ENCODE data around the gene SMKR1. TPM values are rescaled to one million over a fixed set of nuclear protein-coding genes. Genes with fewer than 3 reads are reported as not detected.
"Not testable (repeated sequence)": the region's sequence is repeated elsewhere in the genome, so short reads cannot be mapped to it uniquely, and the experiment has no call there.

Gene SMKR1
- polyA plus RNA-seq, 2 of the 4 experiments (the other 2 are of a cell fraction), result 12.2 to 13.6 TPM

- FAIRE-seq (no peak), DNase-seq (ENCODE audit: low read depth in 1 of 2, low spot score in 1 of 2) (no peak), ATAC-seq (no peak)
- H3K9me3 ChIP-seq, result no peaks in the 10 kb centered on the region
- CTCF ChIA-PET, result interaction anchor here (1.0 to 2.1 kb wide), 2 partner anchors 87 to 118 kb away, joined by 4 to 6 read pairs; partner anchors contain the start of gene NRF1
- no peak overlapping the region for H3K4me3 ChIP-seq
- peaks cover 4% of the 10 kb centered on the region; the same call in 1 of the 3 replicates for H3K4me1 ChIP-seq
- TF ChIP-seq, protein P1, sequence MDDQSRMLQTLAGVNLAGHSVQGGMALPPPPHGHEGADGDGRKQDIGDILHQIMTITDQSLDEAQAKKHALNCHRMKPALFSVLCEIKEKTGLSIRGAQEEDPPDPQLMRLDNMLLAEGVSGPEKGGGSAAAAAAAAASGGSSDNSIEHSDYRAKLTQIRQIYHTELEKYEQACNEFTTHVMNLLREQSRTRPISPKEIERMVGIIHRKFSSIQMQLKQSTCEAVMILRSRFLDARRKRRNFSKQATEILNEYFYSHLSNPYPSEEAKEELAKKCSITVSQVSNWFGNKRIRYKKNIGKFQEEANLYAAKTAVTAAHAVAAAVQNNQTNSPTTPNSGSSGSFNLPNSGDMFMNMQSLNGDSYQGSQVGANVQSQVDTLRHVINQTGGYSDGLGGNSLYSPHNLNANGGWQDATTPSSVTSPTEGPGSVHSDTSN (IDR thresholded peaks at IDR 0.05), result no peak
- TF ChIP-seq E2F6 (IDR thresholded peaks at IDR 0.05; ENCODE audit: borderline replicate concordance, low read depth) (no peak), HOXB13 (CRISPR knock-in tag; IDR thresholded peaks at IDR 0.05; ENCODE audit: low read depth) (no peak), CHD4 (IDR thresholded peaks at IDR 0.05; ENCODE audit: borderline replicate concordance) (no peak), NPAS2 (CRISPR knock-in tag; IDR thresholded peaks at IDR 0.05; ENCODE audit: borderline replicate concordance) (no peak), PHF8 (IDR thresholded peaks at IDR 0.05; ENCODE audit: borderline replicate concordance, low read depth) (no peak), JUN (IDR thresholded peaks at IDR 0.05) (no peak), ZSCAN20 (CRISPR knock-in tag; IDR thresholded peaks at IDR 0.05) (no peak), RNF2 (IDR thresholded peaks at IDR 0.05; ENCODE audit: borderline replicate concordance, low read depth) (no peak), EHMT2 (IDR thresholded peaks at IDR 0.05; ENCODE audit: low read depth) (no peak), JUNB (IDR thresholded peaks at IDR 0.05) (no peak), EHF (CRISPR knock-in tag; IDR thresholded peaks at IDR 0.05) (no peak), FOXS1 (CRISPR knock-in tag; IDR thresholded peaks at IDR 0.05) (no peak), EP300 (IDR thresholded peaks at IDR 0.05) (no peak)
- TF ChIP-seq, protein P2, sequence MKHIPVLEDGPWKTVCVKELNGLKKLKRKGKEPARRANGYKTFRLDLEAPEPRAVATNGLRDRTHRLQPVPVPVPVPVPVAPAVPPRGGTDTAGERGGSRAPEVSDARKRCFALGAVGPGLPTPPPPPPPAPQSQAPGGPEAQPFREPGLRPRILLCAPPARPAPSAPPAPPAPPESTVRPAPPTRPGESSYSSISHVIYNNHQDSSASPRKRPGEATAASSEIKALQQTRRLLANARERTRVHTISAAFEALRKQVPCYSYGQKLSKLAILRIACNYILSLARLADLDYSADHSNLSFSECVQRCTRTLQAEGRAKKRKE (CRISPR knock-in tag; IDR thresholded peaks at IDR 0.05; ENCODE audit: low read depth), result no peak
- TF ChIP-seq, protein P3, sequence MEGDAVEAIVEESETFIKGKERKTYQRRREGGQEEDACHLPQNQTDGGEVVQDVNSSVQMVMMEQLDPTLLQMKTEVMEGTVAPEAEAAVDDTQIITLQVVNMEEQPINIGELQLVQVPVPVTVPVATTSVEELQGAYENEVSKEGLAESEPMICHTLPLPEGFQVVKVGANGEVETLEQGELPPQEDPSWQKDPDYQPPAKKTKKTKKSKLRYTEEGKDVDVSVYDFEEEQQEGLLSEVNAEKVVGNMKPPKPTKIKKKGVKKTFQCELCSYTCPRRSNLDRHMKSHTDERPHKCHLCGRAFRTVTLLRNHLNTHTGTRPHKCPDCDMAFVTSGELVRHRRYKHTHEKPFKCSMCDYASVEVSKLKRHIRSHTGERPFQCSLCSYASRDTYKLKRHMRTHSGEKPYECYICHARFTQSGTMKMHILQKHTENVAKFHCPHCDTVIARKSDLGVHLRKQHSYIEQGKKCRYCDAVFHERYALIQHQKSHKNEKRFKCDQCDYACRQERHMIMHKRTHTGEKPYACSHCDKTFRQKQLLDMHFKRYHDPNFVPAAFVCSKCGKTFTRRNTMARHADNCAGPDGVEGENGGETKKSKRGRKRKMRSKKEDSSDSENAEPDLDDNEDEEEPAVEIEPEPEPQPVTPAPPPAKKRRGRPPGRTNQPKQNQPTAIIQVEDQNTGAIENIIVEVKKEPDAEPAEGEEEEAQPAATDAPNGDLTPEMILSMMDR (IDR thresholded peaks at IDR 0.05), result no peak
- 54% methylated on average over 3 of the region's 3 CpGs for WGBS (ENCODE audit: missing lambda C conversion rate)
- no peak overlapping the region for H3K27ac ChIP-seq
- POLR2A ChIA-PET, result no interaction called here
- H3K4me2 ChIP-seq, result no peak overlapping the region
Measured at GRCh38 chr7:129523924-129524323, 21.6 kb downstream of the SMKR1 start.

DNA sequence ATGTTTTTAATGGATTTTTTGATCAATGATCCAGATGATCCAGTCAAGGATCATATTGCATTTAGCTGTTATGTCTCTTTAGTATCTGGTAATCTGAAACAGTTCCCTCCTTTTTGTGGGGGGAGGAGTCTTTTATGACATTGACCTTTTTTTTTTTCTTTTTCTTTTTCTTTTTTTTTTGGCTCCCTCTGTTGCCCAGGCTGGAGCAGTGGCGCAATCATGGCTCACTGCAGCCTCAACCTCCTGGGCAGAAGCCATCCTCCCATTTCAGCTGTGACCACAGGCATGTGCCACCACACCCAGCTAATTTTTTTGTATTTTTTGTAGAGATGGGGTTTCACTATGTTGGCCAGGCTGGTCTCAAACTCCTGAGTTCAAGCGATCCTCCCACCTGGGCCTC, 22.1 kb downstream of the SMKR1 start:
- peak in 1 of 2 experiments; percentile 24 for DNase-seq (ENCODE audit: low read depth in 1 of 2, low spot score in 1 of 2)
- H3K9me3 ChIP-seq, H3K4me3 ChIP-seq, H3K27ac ChIP-seq, FAIRE-seq, H3K4me1 ChIP-seq, H3K4me2 ChIP-seq: not testable (repeated sequence)
- ChIA-PET POLR2A (interaction anchor here (1.1 kb wide), 1 partner anchor 21 kb away, joined by 4 read pairs; no protein-coding TSS in a partner anchor), CTCF (interaction anchor here (1.0 kb wide), 1 partner anchor 118 kb away, joined by 4 read pairs; no protein-coding TSS in a partner anchor)
- ATAC-seq, result peak in 1 of 2 experiments; percentile 42; a peak in 3 of 6 replicates
- peak; percentile 32 to 72; a peak in 1 of 4 replicates for TF ChIP-seq CEBPB (IDR thresholded peaks at IDR 0.05)
- 58% methylated on average over 2 of the region's 2 CpGs for WGBS (ENCODE audit: missing lambda C conversion rate)

GRCh38 chr7:129525225-129525862, 23.0 kb downstream of the SMKR1 start:
- 82% methylated on average over 9 of the region's 9 CpGs for WGBS (ENCODE audit: missing lambda C conversion rate)
- H3K27ac ChIP-seq, result no peak overlapping the region
- DNase-seq (ENCODE audit: low read depth in 1 of 2, low spot score in 1 of 2) (no peak), FAIRE-seq (no peak), ATAC-seq (no peak)
- no peak overlapping the region for H3K4me2 ChIP-seq
- ChIA-PET POLR2A (interaction anchor here (1.1 kb wide), 1 partner anchor 22 kb away, joined by 4 read pairs; no protein-coding TSS in a partner anchor), CTCF (interaction anchor here (0.6 kb wide), 1 partner anchor 307 kb away, joined by 3 read pairs; no protein-coding TSS in a partner anchor)
- no peaks in the 10 kb centered on the region for H3K9me3 ChIP-seq
- H3K4me1 ChIP-seq, result peaks cover 6% of the 10 kb centered on the region; the same call in 2 of the 3 replicates
- TF ChIP-seq POLR2AphosphoS2 (conservative IDR thresholded peaks at IDR 0.05; ENCODE audit: low read length), result no peak
- TF ChIP-seq MAFK (IDR thresholded peaks at IDR 0.05; ENCODE audit: partially characterized antibody), result no peak
- no peak for TF ChIP-seq ELK1 (IDR thresholded peaks at IDR 0.05; ENCODE audit: low read depth, low read length)
- no peak for TF ChIP-seq NR3C1 (IDR thresholded peaks at IDR 0.05)
- no peak overlapping the region for H3K4me3 ChIP-seq
